Calu3 (cell line): ENCODE results near the gene KIAA0232. TPM values are rescaled to one million over a fixed set of nuclear protein-coding genes. Genes with fewer than 3 reads are reported as not detected.
"Not testable (repeated sequence)": the region's sequence is repeated elsewhere in the genome, so short reads cannot be mapped to it uniquely, and the experiment has no call there.

ENCODE experiments used
- BruUV-seq: library from RNA; stranded (reverse); fragments of 400-500 nt; replicated peaks from 2 replicates; lab custom pipeline; 2021; lab: Mats Ljungman, UMichigan
- CTCF ChIA-PET: fragments of 300-600 bp; sonication (Branson Sonifier 250); formaldehyde crosslinking; loops from one replicate; lab custom pipeline; 2022; ENCODE audit warnings: antibody characterized with exemption; lab: Charles Lee
- DNase-seq: peaks from one replicate; pipeline ENCODE4 v3.0.0; 2022
- H3K27ac Mint-ChIP-seq: one replicate; pipeline ENCODE4 v1.8.0; 2022; ENCODE audit warnings: mixed read lengths; ENCODE audit not compliant: unreplicated experiment
- H3K27me3 Mint-ChIP-seq: one replicate; pipeline ENCODE4 v1.8.0; 2022; ENCODE audit warnings: mixed read lengths; ENCODE audit not compliant: unreplicated experiment
- H3K36me3 Mint-ChIP-seq: one replicate; pipeline ENCODE4 v1.8.0; 2022; ENCODE audit warnings: mild to moderate bottlenecking, moderate library complexity, mixed read lengths; ENCODE audit not compliant: insufficient read depth, unreplicated experiment
- H3K4me1 Mint-ChIP-seq: one replicate; pipeline ENCODE4 v1.8.0; 2022; ENCODE audit warnings: mild to moderate bottlenecking, low read depth, mixed read lengths; ENCODE audit not compliant: unreplicated experiment
- H3K4me3 Mint-ChIP-seq: one replicate; pipeline ENCODE4 v1.8.0; 2022; ENCODE audit warnings: mild to moderate bottlenecking, low read depth, moderate library complexity, mixed read lengths; ENCODE audit not compliant: unreplicated experiment
- H3K9me3 Mint-ChIP-seq: one replicate; pipeline ENCODE4 v1.8.0; 2022; ENCODE audit warnings: low read depth, mixed read lengths; ENCODE audit not compliant: unreplicated experiment
- intact Hi-C: fragments of 100-400 bp; cut with micrococcal nuclease; formaldehyde crosslinking; loops from one replicate; pipeline ENCODE4 v1.10.0; 2022; ENCODE audit not compliant: unreplicated experiment
- total RNA-seq: library from RNA; stranded (reverse); gene quantifications from 2 replicates; pipeline ENCODE4 v1.2.3, GENCODE V29; 2022
- TF ChIP-seq, protein P1 (sequence below): fragments of 200-600 bp; IDR thresholded peaks from one replicate; pipeline ENCODE4 v1.8.0; 2022; ENCODE audit warnings: antibody characterized with exemption; ENCODE audit not compliant: unreplicated experiment

The KIAA0232 gene
- total RNA-seq, 1 experiment from 2014 or later: 17.7 TPM

DNA sequence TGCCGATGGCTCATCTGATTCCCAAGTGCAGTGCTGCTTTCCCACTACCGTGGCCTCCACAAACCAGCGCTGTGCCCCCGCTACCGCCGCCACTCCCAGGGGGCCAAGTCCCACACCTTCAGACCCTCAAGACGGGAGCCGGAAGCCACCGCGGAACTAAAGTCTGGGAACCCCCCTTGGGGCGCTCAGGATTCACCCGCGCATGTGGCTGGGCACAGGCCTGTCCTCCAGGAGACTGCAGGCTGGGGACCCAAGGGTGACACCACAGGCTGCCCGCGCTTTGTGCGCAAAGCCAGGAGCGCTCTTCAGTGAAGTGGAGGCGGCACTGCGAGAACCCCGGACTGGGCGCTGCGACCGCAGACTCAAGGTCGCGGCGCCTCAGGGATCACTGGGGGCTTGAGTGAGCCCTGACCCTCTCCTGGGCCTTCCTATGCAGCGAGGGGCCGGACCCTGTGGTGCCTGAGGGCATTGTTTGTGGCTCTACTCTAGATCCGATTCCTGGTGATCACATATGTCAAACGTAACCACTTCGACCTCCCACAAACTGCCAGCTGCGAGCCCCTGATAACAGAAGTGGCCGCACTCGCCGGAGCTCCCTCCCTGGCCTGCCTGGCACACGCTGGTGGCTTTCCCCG lies 106.7 kb downstream of the KIAA0232 start:
- peaks cover 9% of the 10 kb centered on the region for H3K36me3 Mint-ChIP-seq
- intact Hi-C loops: loop anchor here (5.0 kb wide), 1 partner anchor 172 kb away; the partner anchor contains the start of gene BLOC1S4
- TF ChIP-seq, protein P1, sequence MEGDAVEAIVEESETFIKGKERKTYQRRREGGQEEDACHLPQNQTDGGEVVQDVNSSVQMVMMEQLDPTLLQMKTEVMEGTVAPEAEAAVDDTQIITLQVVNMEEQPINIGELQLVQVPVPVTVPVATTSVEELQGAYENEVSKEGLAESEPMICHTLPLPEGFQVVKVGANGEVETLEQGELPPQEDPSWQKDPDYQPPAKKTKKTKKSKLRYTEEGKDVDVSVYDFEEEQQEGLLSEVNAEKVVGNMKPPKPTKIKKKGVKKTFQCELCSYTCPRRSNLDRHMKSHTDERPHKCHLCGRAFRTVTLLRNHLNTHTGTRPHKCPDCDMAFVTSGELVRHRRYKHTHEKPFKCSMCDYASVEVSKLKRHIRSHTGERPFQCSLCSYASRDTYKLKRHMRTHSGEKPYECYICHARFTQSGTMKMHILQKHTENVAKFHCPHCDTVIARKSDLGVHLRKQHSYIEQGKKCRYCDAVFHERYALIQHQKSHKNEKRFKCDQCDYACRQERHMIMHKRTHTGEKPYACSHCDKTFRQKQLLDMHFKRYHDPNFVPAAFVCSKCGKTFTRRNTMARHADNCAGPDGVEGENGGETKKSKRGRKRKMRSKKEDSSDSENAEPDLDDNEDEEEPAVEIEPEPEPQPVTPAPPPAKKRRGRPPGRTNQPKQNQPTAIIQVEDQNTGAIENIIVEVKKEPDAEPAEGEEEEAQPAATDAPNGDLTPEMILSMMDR: no peak
- no peaks in the 10 kb centered on the region for H3K27me3 Mint-ChIP-seq
- no TSS peak for BruUV-seq
- H3K27ac Mint-ChIP-seq: no peak overlapping the region
- no peak overlapping the region for H3K4me3 Mint-ChIP-seq
- H3K9me3 Mint-ChIP-seq: no peaks in the 10 kb centered on the region
- CTCF ChIA-PET: no interaction called here
- DNase-seq: no peak
- peaks cover 25% of the 10 kb centered on the region for H3K4me1 Mint-ChIP-seq

DNA sequence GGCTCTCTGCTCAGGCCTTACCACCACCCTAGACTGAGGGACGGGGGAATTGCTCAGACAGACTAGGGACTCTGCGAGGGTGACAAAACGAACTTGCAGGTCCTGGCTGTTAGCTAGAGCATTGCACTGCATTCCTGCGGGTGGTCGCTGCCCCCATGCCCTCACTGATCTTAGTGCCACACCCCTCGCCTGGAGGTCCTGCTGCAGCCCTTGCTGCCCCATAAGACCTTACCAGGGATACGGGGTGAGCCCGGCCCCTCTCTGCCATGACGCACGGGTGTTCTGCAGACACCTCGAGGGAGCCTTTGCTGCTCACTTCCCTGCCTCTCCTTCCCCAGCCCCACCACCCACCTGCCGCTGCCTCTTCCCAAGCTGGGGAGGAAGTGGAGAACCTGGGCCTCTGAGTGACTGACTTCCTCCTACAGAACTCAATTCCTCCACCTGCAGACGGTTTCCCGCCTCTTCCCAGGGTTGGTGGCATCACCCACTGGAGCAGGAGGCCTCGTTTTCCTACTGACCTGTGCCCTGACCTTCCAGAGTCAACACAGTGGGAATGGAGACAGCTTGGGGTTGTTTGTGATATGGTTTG lies 107.3 kb downstream of the KIAA0232 start:
- Mint-ChIP-seq H3K4me1 (peaks cover 26% of the 10 kb centered on the region), H3K9me3 (no peaks in the 10 kb centered on the region), H3K27me3 (no peaks in the 10 kb centered on the region), H3K4me3 (no peak overlapping the region), H3K27ac (no peak overlapping the region), H3K36me3 (peaks cover 9% of the 10 kb centered on the region)
- CTCF ChIA-PET: no interaction called here
- TF ChIP-seq, protein P1: no peak
- intact Hi-C loops: loop anchor here (5.0 kb wide), 1 partner anchor 173 kb away; the partner anchor contains the start of gene BLOC1S4
- no peak for DNase-seq
- BruUV-seq: no TSS peak

DNA sequence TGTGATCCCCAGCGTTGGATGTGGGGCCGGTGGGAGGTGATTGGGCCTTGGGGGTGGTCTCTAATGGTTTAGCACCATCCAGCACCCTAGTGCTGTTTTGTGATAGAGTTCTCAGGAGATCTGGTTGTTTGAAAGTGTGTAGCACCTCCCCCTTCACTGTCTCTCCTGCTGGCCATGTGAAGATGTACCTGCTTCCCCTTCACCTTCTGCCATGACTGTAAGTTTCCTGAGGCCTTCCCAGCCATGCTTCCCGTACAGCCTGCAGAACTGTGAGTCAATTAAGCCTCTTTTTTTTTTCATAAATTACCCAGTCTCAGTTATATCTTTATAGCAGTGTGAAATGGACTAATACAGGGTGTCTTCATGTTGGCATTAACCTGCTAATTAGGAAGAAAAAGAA lies 107.8 kb downstream of the KIAA0232 start:
- CTCF ChIA-PET: no interaction called here
- no TSS peak for BruUV-seq
- intact Hi-C loops: no loop called here

DNA sequence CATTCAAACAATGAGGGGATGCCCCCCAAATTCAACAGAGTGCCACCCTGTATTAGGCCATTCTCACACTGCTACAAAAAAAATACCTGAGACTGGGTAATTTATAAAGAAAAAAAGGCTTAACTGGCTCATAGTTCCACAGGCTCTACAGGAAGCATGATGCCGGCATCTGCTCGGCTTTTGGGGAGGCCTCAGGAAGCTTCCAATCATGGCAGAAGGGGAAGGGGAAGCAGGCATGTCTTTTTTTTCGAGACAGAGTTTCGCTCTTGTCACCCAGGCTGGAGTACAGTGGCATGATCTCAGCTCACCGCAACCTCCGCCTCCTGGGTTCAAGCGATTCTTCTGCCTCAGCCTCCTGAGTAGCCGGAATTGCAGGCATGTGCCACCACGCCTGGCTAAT lies 108.4 kb downstream of the KIAA0232 start:
- H3K4me3 Mint-ChIP-seq, DNase-seq, H3K27ac Mint-ChIP-seq, BruUV-seq, intact Hi-C loops, H3K9me3 Mint-ChIP-seq, H3K27me3 Mint-ChIP-seq, CTCF ChIA-PET, H3K36me3 Mint-ChIP-seq: not testable (repeated sequence)
- H3K4me1 Mint-ChIP-seq: peaks cover 22% of the 10 kb centered on the region

More for the DNA sequence above, 107.8 kb downstream of the KIAA0232 start:
- Mint-ChIP-seq H3K27ac (no peak overlapping the region), H3K27me3 (no peaks in the 10 kb centered on the region), H3K4me3 (no peak overlapping the region), H3K4me1 (peaks cover 26% of the 10 kb centered on the region), H3K9me3 (no peaks in the 10 kb centered on the region), H3K36me3 (peaks cover 9% of the 10 kb centered on the region)
- TF ChIP-seq, protein P1: no peak
- no peak for DNase-seq
